ENCODE data around the gene SGPP2. TPM values are rescaled to one million over a fixed set of nuclear protein-coding genes. Genes with fewer than 3 reads are reported as not detected.

The SGPP2 gene
- total and polyA plus RNA-seq, 2 experiments from 2014 or later = 0.08 TPM; not detected in 1

DNA sequence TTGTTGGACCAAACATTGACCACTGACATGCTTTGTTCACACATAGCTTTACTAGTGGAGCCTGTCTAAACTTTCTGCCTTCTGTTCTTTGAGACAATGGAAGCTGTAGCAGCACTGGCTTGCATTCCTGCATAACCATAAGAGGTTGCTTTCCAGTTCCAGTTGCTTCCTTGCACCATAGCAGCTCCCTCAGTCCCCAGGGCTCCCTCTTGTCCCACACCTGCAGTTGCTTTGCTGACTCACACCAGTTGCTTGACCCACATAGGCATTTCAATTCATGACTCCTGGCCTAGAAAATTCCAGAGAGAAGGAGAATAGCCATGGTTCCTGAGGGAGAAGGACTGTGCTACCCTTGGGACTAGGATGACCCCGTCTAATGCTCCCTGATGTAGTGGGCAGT is 20.9 kb downstream of the SGPP2 start (continued):
- TF ChIP-seq, protein P1, sequence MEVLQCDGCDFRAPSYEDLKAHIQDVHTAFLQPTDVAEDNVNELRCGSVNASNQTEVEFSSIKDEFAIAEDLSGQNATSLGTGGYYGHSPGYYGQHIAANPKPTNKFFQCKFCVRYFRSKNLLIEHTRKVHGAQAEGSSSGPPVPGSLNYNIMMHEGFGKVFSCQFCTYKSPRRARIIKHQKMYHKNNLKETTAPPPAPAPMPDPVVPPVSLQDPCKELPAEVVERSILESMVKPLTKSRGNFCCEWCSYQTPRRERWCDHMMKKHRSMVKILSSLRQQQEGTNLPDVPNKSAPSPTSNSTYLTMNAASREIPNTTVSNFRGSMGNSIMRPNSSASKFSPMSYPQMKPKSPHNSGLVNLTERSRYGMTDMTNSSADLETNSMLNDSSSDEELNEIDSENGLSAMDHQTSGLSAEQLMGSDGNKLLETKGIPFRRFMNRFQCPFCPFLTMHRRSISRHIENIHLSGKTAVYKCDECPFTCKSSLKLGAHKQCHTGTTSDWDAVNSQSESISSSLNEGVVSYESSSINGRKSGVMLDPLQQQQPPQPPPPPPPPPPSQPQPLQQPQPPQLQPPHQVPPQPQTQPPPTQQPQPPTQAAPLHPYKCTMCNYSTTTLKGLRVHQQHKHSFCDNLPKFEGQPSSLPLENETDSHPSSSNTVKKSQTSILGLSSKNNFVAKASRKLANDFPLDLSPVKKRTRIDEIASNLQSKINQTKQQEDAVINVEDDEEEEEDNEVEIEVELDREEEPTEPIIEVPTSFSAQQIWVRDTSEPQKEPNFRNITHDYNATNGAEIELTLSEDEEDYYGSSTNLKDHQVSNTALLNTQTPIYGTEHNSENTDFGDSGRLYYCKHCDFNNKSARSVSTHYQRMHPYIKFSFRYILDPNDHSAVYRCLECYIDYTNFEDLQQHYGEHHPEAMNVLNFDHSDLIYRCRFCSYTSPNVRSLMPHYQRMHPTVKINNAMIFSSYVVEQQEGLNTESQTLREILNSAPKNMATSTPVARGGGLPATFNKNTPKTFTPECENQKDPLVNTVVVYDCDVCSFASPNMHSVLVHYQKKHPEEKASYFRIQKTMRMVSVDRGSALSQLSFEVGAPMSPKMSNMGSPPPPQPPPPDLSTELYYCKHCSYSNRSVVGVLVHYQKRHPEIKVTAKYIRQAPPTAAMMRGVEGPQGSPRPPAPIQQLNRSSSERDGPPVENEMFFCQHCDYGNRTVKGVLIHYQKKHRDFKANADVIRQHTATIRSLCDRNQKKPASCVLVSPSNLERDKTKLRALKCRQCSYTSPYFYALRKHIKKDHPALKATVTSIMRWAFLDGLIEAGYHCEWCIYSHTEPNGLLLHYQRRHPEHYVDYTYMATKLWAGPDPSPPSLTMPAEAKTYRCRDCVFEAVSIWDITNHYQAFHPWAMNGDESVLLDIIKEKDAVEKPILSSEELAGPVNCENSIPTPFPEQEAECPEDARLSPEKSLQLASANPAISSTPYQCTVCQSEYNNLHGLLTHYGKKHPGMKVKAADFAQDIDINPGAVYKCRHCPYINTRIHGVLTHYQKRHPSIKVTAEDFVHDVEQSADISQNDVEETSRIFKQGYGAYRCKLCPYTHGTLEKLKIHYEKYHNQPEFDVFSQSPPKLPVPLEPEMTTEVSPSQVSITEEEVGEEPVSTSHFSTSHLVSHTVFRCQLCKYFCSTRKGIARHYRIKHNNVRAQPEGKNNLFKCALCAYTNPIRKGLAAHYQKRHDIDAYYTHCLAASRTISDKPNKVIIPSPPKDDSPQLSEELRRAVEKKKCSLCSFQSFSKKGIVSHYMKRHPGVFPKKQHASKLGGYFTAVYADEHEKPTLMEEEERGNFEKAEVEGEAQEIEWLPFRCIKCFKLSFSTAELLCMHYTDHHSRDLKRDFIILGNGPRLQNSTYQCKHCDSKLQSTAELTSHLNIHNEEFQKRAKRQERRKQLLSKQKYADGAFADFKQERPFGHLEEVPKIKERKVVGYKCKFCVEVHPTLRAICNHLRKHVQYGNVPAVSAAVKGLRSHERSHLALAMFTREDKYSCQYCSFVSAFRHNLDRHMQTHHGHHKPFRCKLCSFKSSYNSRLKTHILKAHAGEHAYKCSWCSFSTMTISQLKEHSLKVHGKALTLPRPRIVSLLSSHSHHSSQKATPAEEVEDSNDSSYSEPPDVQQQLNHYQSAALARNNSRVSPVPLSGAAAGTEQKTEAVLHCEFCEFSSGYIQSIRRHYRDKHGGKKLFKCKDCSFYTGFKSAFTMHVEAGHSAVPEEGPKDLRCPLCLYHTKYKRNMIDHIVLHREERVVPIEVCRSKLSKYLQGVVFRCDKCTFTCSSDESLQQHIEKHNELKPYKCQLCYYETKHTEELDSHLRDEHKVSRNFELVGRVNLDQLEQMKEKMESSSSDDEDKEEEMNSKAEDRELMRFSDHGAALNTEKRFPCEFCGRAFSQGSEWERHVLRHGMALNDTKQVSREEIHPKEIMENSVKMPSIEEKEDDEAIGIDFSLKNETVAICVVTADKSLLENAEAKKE (CRISPR knock-in tag; IDR thresholded peaks at IDR 0.05) = no peak
- TF ChIP-seq NANOG (IDR thresholded peaks at IDR 0.05; ENCODE audit: borderline replicate concordance) (no peak), POLR2AphosphoS5 (IDR thresholded peaks at IDR 0.05; ENCODE audit: low read depth) (no peak)

GRCh38 chr2:222447131-222447530 is 22.8 kb downstream of the SGPP2 start:
- Mint-ChIP-seq H3K4me3 (no peak overlapping the region), H3K4me1 (no peaks in the 10 kb centered on the region), H3K36me3 (ENCODE audit: low read depth) (no peaks in the 10 kb centered on the region), H3K27ac (no peak overlapping the region), H3K27me3 (ENCODE audit: insufficient read depth, low read depth, poor library complexity) (peaks cover 1% of the 10 kb centered on the region), H3K9me3 (no peaks in the 10 kb centered on the region)
- Histone ChIP-seq H3K4me2 (no peak overlapping the region), H3K4me3 (no peak overlapping the region), H3K27me3 (ENCODE audit: insufficient read depth) (no peaks in the 10 kb centered on the region), H3K79me2 (replicated peaks; ENCODE audit: insufficient read depth) (no peaks in the 10 kb centered on the region), H3K27ac (ENCODE audit: low read depth) (no peak overlapping the region), H3K4me1 (ENCODE audit: insufficient read depth) (no peaks in the 10 kb centered on the region), H3K36me3 (ENCODE audit: insufficient read depth) (no peaks in the 10 kb centered on the region), H3K9me2 (ENCODE audit: insufficient read depth) (0 out of 2 replicates have a peak, but pooled peaks cover 11% of the 10 kb centered on the region), H2AFZ (no peak overlapping the region), H3F3A (replicated peaks; ENCODE audit: low read depth) (no peaks in the 10 kb centered on the region), H4K20me1 (replicated peaks; ENCODE audit: insufficient read depth) (no peaks in the 10 kb centered on the region)
- DNase-seq (ENCODE audit: low spot score) = no peak
- no peak for ATAC-seq
- TF ChIP-seq ZNF114 (CRISPR knock-in tag; IDR thresholded peaks at IDR 0.05) (no peak), EZH2 (IDR thresholded peaks at IDR 0.05; ENCODE audit: low read depth, unreplicated experiment) (no peak), CREB1 (CRISPR knock-in tag; IDR thresholded peaks at IDR 0.05; ENCODE audit: low read depth) (no peak), CTCF (conservative IDR thresholded peaks at IDR 0.05; ENCODE audit: low read depth in 2 of 2) (no peak), POLR2AphosphoS5 (IDR thresholded peaks at IDR 0.05; ENCODE audit: low read depth) (no peak), JUNB (IDR thresholded peaks at IDR 0.05; ENCODE audit: unreplicated experiment) (no peak), ETS1 (IDR thresholded peaks at IDR 0.05) (no peak), NANOG (IDR thresholded peaks at IDR 0.05; ENCODE audit: borderline replicate concordance) (no peak)
